NCI-H2081 treated with DMSO at 0.1 percent for 48 hours (cell line): ENCODE results near the gene MPHOSPH6.
"Not testable (repeated sequence)": the region's sequence is repeated elsewhere in the genome, so short reads cannot be mapped to it uniquely, and the experiment has no call there.

Experiments used
- DNase-seq: peaks from one replicate; lab custom pipeline; 2025; lab: John Stamatoyannopoulos, UW

The MPHOSPH6 gene

DNA sequence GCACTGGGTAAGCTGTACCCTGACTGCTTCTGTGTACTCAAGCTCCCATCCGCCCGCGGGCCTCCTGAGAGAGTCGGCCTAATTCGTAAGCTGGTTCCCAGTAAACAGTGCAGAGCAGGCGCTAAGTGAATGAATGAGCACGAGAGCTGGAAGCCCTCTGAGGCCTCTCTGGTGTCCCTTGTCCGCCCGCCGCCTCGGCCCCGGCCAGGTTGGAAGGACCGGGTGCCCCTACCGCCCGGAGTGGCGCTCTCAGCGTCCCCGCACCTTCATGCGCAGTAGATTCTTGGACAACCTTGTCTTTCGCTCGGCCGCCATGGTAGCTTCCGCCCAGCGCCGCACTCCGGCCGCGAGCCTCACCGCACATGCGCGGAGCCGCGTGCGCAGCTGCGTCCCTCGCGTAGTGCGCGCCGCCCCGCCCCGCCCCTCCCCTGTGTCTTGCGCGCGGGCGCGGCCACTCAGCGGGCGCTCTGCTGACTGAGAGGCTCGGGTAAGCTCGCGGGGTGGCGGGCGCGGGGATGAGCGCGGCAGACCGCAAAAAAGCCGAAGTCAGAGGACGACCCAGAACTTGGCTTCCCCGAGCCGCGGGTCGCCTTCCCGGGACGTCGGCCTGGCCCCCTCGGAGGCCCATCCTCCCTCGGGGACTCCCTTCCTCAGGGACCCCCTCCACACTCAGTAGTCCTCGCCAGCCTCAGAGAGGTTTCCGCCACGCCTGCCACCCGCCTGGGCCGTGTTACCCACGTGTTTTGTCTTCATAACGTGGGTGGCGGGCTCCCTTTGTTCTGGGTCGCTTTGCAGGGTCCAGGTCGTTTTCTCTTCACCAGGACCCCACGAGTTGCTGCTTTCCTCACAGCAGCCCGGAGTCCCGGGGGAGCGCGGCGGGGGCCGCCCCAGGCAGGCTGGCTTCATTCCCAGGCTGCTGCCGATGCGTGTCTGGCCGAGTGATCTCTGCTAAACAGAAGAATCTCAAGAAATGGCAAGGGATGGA is at the start of gene MPHOSPH6:
TSS of gene MPHOSPH6 (minus strand) at position 364 of the 985 bp plus-strand sequence. CDS start at position 315, 49 bp downstream.
- peak; percentile 19 for DNase-seq

DNA sequence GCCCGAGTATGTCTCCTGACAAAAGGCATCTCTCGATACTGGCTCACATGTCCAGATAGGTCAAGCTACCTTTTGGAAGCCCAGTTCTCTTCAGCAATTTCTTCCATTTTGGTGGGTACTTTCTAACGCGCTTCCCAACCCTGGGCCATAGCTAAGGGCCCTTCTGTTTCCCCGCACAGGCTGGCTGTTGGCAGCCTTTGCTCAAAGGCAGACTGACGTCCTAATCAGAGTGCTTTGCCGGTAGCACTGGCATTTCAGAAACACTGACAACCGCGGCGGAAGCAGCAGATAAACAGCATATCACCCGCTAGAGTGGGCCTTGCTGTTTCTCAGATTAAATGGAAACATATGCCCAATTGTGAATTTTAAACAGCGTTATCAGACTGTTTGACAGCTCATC is 49.3 kb upstream of the MPHOSPH6 start:
- no peak for DNase-seq

DNA sequence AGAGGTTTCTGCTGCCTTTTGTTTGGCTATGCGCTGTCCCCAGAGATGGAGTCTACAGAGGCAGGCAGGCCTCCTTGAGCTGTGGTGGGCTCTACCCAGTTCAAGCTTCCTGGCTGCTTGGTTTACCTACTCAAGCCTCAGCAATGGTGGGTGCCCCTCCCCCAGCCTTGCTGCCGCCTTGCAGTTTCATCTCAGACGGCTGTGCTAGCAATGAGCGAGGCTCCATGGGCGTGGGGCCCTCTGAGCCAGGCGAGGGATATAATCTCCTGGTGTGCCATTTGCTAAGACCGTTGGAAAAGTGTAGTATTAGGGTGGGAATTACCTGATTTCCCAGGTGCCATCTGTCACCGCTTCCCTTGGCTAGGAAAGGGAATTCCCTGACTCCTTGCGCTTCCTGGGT is 39.3 kb upstream of the MPHOSPH6 start:
- not testable (repeated sequence) for DNase-seq

DNA sequence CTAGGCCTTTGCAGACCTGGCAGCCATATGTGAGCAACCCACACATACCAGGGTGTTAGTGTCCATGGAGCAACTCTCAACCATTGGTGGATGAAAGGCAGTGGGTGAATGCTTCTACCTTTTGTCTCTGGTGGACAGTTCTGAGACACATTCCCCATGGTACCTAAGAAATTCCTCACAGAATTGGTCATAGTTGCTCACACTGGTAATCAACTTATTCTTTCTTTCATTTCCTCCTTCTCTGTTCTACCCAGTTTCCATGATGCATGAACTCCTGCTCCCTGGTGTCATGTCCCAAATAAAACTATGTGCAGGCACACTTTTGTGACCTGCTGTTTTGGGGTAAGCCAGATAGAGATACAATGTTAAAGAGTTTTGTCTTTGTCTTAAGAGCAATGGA is 33.2 kb upstream of the MPHOSPH6 start:
- no peak for DNase-seq

DNA sequence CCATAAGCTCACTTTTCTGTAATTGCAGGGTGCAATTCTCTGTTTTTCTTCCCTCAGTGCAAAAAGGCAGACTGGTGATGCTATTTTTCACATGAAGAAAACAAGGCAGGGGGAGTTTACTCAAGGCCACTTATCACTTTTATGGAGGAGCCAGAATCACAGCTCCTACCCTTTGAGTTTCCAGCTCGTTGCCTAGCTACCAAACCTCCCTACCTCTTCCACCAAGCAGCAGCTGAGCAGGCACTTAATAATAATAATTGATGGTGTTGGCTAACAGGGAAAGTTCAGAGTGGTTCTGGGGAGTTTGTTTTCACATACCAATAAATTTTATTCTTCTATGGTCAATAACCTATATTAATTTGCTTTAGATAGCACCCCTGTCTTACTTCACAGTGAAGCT is 31.9 kb upstream of the MPHOSPH6 start:
- no peak for DNase-seq

DNA sequence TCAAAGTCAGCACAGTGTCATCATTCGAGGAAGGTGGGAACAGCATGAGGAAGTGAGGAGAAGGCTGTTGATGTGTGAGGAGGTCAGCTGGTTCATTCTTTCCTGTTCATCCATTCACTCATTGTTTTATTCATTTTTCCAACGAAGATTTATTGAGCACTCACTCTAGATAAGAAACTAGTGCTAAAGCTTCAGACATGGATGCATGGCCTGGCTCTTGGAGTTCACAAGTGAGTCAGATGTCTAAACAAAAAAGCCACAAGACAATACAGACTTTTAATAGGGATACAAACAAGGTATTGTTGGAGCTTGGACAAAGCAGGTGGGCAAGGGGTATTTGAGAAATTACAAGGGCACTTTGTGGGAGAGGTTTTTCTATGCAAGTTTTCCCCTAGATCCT is 31.3 kb upstream of the MPHOSPH6 start:
- DNase-seq = no peak

DNA sequence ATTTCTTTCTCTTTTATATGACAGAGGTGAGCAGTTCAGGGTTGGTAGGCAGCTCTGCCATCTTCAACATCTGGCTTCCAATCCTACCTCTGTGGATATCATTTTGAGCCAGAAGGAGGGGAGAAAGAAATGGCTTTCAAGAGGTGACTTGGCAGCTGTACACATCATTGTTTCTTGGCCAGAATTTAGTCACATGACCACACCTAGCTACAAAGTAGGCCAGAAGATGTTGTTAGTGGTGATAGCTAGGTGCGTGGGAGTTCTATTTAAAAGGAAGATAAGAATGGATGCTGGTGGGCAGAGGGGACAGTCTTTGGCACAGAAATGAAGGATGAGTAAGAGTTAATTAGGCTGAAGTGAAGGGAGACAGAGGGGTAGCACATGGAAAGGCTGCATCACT is 29.2 kb upstream of the MPHOSPH6 start:
- DNase-seq = no peak

- DNase-seq = no peak
These were observed 27.7 kb upstream of the MPHOSPH6 start for GRCh38 chr16:82197540-82198240.

DNA sequence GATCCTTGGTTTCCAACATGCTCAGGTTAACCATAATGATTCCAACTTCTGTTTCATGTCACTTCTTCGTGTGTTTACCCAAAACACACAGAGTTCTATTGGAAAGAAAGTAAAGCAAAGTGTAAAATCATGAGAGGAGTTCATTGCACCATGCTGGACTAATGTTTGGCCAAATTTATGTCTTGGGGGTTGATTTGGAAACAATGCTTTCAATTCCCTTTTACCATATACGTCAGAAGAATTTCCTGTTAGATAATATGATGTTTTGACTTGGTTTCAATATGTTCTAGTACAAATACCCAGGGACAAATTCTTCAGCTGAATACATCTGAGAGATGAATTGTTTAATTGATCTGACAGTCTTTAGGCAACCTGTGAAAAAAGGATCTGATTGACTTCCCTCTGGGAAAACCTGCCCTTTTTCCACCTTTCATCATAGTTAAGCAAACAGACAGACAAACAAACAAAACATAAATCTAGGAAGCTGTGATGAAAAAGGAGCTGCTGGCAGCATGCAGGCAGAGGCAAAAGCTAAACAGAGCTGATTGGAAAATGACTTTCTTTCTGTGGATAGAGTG is 26.0 kb upstream of the MPHOSPH6 start:
- DNase-seq = no peak

DNA sequence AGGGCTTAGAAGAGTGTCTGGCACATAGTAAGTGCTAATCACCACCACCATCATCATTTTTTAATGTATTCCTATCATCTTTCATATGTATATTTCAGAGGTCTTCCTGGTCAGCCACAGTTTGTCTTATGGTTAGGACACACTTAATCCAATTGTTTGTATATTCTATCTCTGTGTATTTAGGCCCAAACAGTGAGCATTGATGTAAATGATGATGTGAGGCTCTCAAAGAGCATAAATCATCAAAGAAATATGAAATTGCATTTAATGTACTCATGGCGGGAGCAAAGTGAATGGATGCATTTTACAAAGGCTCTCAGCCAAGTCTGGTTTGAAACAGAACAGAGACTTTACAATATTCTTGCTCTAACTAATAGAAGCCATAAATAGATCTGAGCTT is 24.1 kb upstream of the MPHOSPH6 start:
- DNase-seq = no peak

- no peak for DNase-seq
These were observed 22.6 kb upstream of the MPHOSPH6 start for GRCh38 chr16:82192665-82193064.

DNA sequence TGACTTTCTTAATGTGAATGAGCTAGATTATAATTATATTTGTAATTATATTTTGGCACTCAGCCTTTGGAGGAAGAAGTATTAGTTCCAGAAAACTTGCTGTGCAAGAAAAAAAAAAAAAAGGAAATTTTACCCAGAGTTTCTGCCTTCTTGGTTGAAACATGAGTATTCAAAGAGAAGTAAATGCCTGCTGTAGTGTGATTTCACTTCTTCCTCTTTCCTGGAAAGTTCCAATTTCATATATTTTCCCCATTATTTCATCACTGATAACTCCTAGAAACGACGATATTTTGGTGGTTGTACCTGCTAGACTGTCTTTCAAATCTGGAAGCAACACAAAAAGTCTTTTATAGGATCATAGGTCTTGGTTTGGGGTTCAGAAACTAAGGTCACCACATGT is 20.4 kb upstream of the MPHOSPH6 start:
- no peak for DNase-seq

GRCh38 chr16:82187829-82188228 is 17.8 kb upstream of the MPHOSPH6 start:
- no peak for DNase-seq

GRCh38 chr16:82185012-82185411 is 15.0 kb upstream of the MPHOSPH6 start:
- no peak for DNase-seq

GRCh38 chr16:82184213-82184612 is 14.2 kb upstream of the MPHOSPH6 start:
- no peak for DNase-seq

- DNase-seq = no peak
These were observed 13.0 kb upstream of the MPHOSPH6 start for GRCh38 chr16:82183004-82183397.

- no peak for DNase-seq
These were observed 12.4 kb upstream of the MPHOSPH6 start for GRCh38 chr16:82182266-82183003.

DNA sequence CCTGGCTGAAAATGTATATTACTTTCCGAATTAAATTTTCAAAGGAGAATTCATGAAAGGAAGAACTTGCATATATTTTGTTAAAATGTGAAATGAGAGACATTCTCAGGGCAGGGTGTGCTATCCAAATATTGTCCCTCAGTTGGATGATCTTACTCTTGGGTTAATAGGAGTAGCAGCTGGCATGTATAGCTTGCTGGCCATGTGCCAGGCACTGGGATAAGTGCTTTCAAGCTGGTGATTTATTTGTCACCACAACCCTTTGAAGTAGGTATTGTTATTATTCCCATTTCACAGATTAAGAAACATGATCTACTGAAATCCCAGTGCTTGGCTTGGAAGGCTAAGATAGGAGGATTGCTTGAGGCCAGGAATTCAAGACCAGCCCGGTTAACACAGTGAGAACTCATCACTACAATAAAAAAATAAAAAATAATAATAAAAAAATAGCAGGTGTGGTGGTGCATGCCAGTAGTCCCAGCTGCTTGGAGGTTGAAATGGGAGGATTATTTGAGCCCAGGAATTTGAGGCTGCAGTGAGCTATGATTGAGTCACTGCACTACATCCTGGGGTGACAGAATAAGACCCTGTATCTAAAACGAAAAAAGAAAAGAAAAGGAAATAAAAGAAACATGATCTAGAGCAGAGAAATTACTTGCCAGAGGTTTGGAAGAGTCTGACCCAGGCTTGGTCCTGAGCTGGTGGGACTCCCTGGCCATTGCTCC is 11.6 kb upstream of the MPHOSPH6 start:
- DNase-seq = peak; percentile 11

DNA sequence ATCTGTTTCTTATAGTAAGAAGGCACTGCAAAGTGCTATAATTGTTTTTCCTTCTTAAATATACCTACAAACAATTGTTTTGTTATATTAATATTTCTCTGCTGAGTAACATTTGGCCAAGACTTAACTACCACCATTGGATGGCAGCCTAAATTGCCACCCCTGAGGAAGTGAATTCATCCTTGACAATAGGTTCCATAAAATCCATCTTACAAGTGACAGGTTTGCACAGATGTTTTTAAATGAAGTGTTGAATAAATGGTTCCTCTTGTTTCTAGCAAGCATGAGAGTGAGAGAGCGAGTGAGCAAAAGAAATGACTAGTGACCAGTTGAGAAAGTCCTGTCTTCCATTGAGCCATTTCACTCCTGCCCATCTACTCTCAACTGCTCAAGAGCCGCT is 8.3 kb upstream of the MPHOSPH6 start:
- DNase-seq = no peak

DNA sequence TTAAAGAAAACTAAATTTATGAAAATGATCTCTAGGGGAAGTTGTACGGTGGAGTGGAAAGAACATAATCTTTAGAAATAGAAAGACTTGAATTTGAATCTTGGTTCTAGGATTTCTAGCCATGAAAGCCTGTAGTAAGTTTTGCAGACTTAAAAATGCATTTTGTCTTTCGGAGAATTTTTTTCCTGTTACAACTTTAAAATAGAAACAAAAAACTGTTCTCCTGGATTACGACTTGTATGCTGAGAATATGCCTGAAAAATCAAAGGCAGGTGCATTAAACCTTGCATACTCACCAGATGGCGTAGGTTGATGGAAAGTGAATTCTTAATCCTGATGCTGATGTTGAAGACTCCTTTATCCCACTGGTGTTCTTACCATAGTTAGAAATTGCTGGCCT is 7.5 kb upstream of the MPHOSPH6 start:
- DNase-seq = no peak

DNA sequence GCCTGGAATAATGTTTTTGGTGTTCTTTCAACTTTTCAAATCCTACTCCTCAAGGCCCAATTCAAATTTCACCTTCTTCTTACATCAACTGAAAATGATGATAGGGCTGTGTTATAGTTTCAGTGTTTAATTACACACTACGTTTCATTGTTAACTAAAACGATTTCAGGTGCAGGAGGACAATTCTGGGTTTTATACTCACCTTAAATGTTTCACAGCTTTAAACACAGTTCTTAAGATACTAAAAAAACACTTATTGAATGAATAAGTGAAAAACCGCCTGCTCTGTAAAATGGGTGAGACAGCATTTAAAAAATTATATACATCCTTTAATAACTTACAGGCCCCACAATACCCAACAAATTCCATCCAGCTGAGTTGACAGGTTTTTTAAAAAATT is 6.2 kb upstream of the MPHOSPH6 start:
- no peak for DNase-seq
